Lower leg skin (tissue), 3 donors: ENCODE results near the gene MAPT.

Experiments used
- POLR2A ChIP-seq, 2 donors: fragments of 450-650 bp; IDR thresholded peaks; one replicate each; pipeline ENCODE4 v1.6.1; 2016 to 2017; ENCODE audit warnings: antibody characterized with exemption in 2 of 2, mild to moderate bottlenecking in 1 of 2, moderate library complexity in 1 of 2
- TF ChIP-seq, protein P1 (sequence below), 3 donors: fragments of 450-650 bp; IDR thresholded peaks; one replicate each; pipeline ENCODE4 v1.5.1; 2016; ENCODE audit warnings: antibody characterized with exemption in 3 of 3, mild to moderate bottlenecking in 3 of 3, moderate library complexity in 2 of 3

DNA sequence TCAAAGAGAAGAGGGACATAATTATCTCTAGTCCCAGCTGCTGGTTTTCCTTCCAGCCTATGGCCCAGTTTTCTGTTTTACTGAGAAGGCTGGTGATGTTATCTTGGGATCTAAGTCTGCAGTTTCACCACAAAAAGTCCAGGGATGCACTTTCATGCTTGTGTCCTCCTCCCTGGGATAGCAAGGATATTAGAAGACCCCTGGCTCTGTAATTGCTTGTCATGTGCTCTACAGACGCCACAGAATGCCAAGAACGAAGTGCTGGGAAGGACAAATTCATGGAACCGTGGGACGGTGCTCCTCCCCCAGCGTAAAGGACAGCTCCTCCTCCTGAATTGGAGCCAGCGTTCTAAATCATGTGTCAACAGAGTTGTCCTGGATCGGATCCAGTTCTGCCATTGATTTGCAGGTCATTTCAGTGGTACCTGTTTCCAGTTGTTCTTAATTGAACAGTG lies 8.6 kb downstream of the MAPT start:
- TF ChIP-seq, protein P1, sequence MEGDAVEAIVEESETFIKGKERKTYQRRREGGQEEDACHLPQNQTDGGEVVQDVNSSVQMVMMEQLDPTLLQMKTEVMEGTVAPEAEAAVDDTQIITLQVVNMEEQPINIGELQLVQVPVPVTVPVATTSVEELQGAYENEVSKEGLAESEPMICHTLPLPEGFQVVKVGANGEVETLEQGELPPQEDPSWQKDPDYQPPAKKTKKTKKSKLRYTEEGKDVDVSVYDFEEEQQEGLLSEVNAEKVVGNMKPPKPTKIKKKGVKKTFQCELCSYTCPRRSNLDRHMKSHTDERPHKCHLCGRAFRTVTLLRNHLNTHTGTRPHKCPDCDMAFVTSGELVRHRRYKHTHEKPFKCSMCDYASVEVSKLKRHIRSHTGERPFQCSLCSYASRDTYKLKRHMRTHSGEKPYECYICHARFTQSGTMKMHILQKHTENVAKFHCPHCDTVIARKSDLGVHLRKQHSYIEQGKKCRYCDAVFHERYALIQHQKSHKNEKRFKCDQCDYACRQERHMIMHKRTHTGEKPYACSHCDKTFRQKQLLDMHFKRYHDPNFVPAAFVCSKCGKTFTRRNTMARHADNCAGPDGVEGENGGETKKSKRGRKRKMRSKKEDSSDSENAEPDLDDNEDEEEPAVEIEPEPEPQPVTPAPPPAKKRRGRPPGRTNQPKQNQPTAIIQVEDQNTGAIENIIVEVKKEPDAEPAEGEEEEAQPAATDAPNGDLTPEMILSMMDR (IDR thresholded peaks at IDR 0.05), result no peak
- TF ChIP-seq POLR2A (IDR thresholded peaks at IDR 0.05), result no peak
